Kidney epithelial cell (primary cell): ENCODE measurements around the gene CDX1. TPM values are rescaled to one million over a fixed set of nuclear protein-coding genes. Genes with fewer than 3 reads are reported as not detected.

Experiments
- DNase-seq: peaks from one replicate; pipeline ENCODE4 v3.0.0-alpha.2; 2010; ENCODE audit warnings: low read depth
- H3K27me3 ChIP-seq: 2 replicates; pipeline ENCODE4 v1.6.0; 2011; ENCODE audit warnings: low read length; ENCODE audit not compliant: control insufficient read depth, insufficient read depth
- H3K36me3 ChIP-seq: 2 replicates; pipeline ENCODE4 v1.5.1; 2011; ENCODE audit warnings: low read length; ENCODE audit not compliant: control insufficient read depth, insufficient read depth
- H3K4me3 ChIP-seq: 2 replicates; pipeline ENCODE4 v1.5.1; 2011; ENCODE audit warnings: low read depth, mild to moderate bottlenecking, control low read depth, low read length
- total RNA-seq: library from RNA; depleted of rRNA; stranded (reverse); fragments of >200 nt; gene quantifications from 2 replicates; pipeline ENCODE4 v1.2.3, GENCODE V29; 2015
- TF ChIP-seq, protein P1 (sequence below): IDR thresholded peaks from 2 replicates; pipeline ENCODE4 v1.5.1; 2011; ENCODE audit warnings: mild to moderate bottlenecking, moderate library complexity, low read length, control low read depth, inconsistent platforms; ENCODE audit not compliant: insufficient read depth, poor library complexity, severe bottlenecking

The CDX1 gene
- total RNA-seq, 1 donor from 2014 or later = 0.33 TPM

- H3K27me3 ChIP-seq = peaks cover 34% of the 10 kb centered on the region
- H3K36me3 ChIP-seq = no peaks in the 10 kb centered on the region
- no peak overlapping the region for H3K4me3 ChIP-seq
- TF ChIP-seq, protein P1, sequence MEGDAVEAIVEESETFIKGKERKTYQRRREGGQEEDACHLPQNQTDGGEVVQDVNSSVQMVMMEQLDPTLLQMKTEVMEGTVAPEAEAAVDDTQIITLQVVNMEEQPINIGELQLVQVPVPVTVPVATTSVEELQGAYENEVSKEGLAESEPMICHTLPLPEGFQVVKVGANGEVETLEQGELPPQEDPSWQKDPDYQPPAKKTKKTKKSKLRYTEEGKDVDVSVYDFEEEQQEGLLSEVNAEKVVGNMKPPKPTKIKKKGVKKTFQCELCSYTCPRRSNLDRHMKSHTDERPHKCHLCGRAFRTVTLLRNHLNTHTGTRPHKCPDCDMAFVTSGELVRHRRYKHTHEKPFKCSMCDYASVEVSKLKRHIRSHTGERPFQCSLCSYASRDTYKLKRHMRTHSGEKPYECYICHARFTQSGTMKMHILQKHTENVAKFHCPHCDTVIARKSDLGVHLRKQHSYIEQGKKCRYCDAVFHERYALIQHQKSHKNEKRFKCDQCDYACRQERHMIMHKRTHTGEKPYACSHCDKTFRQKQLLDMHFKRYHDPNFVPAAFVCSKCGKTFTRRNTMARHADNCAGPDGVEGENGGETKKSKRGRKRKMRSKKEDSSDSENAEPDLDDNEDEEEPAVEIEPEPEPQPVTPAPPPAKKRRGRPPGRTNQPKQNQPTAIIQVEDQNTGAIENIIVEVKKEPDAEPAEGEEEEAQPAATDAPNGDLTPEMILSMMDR = no peak
- no peak for DNase-seq
Observed at GRCh38 chr5:150172145-150172544, 5.6 kb downstream of the CDX1 start.

DNA sequence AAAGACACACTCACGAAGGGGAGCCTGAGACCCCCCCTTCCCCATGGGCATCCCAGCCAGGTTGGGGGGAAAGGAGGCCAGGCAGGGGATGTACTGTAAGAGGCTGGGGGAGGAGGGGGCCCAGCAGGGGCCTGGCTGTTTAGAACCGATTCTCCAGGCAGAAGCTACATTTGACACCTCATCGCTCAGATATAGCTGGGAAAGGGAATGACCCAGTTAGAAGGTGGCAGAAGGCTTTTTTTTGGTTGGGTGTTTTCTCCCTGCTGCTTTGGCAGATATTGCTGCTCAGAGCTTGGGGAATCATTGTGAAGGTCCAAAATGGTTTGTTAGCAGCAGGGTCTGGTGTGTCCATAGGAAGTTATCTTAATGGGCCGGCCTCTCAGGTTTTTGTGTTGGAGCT lies 6.0 kb downstream of the CDX1 start:
- no peak for DNase-seq
- H3K27me3 ChIP-seq = peaks cover 30% of the 10 kb centered on the region
- no peaks in the 10 kb centered on the region for H3K36me3 ChIP-seq
- TF ChIP-seq, protein P1 = no peak
- no peak overlapping the region for H3K4me3 ChIP-seq

- Histone ChIP-seq H3K27me3 (peaks cover 24% of the 10 kb centered on the region), H3K36me3 (no peaks in the 10 kb centered on the region), H3K4me3 (no peak overlapping the region)
- no peak for DNase-seq
- TF ChIP-seq, protein P1 = no peak
Observed at GRCh38 chr5:150173161-150173560, 6.6 kb downstream of the CDX1 start.

GRCh38 chr5:150174285-150174684 lies 7.7 kb downstream of the CDX1 start:
- DNase-seq = no peak
- Histone ChIP-seq H3K4me3 (no peak overlapping the region), H3K27me3 (peaks cover 15% of the 10 kb centered on the region), H3K36me3 (no peaks in the 10 kb centered on the region)
- TF ChIP-seq, protein P1 = no peak

- TF ChIP-seq, protein P1 = no peak
- no peak for DNase-seq
- no peak overlapping the region for H3K4me3 ChIP-seq
- peaks cover 7% of the 10 kb centered on the region for H3K27me3 ChIP-seq
- no peaks in the 10 kb centered on the region for H3K36me3 ChIP-seq
Observed at GRCh38 chr5:150175076-150175475, 8.5 kb downstream of the CDX1 start.

DNA sequence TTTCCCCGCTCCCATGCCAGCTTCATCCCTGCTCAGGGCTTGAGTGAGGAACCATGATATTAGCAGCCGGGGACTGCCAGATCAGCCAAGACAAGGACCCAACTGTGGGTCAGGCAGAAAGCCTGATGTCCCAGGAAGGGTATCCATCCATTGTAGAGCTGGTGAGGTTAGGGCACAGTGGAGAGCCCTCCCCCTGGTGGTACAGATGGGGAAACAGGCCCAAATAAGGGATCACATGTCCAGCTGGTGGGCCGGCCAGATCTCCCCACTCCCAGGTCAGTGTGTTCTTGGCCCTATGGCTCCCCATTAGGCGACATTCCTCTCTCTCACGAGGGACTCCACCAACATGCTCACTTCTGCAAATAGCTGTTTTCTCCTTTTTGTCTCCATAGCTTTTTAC lies 9.0 kb downstream of the CDX1 start:
- DNase-seq = no peak
- Histone ChIP-seq H3K27me3 (peaks cover 3% of the 10 kb centered on the region), H3K4me3 (no peak overlapping the region), H3K36me3 (no peaks in the 10 kb centered on the region)
- TF ChIP-seq, protein P1 = peak; percentile 59
